Sigmoid colon (tissue), 7 donors: ENCODE results near the gene GABRD. TPM values are rescaled to one million over a fixed set of nuclear protein-coding genes. Genes with fewer than 3 reads are reported as not detected.

Experiments
- polyA plus RNA-seq, 3 donors: library from polyadenylated mRNA; stranded (reverse); fragments of 200-250 nt; gene quantifications; one replicate each; pipeline ENCODE4 v1.2.3, GENCODE V29; 2013
- total RNA-seq, 4 donors: library from RNA; depleted of rRNA; stranded (reverse); fragments of >200 nt; gene quantifications; one replicate each; pipeline ENCODE4 v1.1.0, GENCODE V29; 2016
- donor health status: healthy with polysubstance abuse.
- donor health status: Bipolar disorder and iron deficiency.
- donor health status: healthy.

Gene GABRD
- total and polyA plus RNA-seq, 7 donors = 0.51 TPM; not detected in 6

Other genes starting within 250 kb of the GABRD start
- gene NADK, start 240.9 kb upstream of the GABRD start, total RNA-seq = 10 to 100 TPM; 34.9 to 66.7 (median 42.4) TPM
- 100 to 1,000 TPM in 2 of 3 donors, 10 to 100 TPM in 1; 72.7 to 121 (median 107) TPM for gene NADK, start 240.9 kb upstream of the GABRD start, polyA plus RNA-seq
- 100 to 1,000 TPM; 119 to 157 (median 145) TPM for gene GNB1, start 128.3 kb upstream of the GABRD start, total RNA-seq
- gene GNB1, start 128.3 kb upstream of the GABRD start, polyA plus RNA-seq = 100 to 1,000 TPM; 163 to 197 (median 193) TPM
- gene CALML6, start 104.1 kb upstream of the GABRD start, total RNA-seq = under 1 TPM in 1 of 4 donors, not detected in 3; 0.36 TPM
- under 1 TPM in 1 of 3 donors, not detected in 2; 0.36 TPM for gene CALML6, start 104.1 kb upstream of the GABRD start, polyA plus RNA-seq
- gene TMEM52, start 100.1 kb upstream of the GABRD start, total RNA-seq = 1 to 10 TPM in 2 of 4 donors, not detected in 2; 1.1 to 3.5 TPM
- 1 to 10 TPM; 1.2 to 5.5 (median 2.1) TPM for gene TMEM52, start 100.1 kb upstream of the GABRD start, polyA plus RNA-seq
- under 1 TPM in 1 of 4 donors, not detected in 3; 0.27 TPM for gene CFAP74, start 15.6 kb upstream of the GABRD start, total RNA-seq
- under 1 TPM in 1 of 3 donors, not detected in 2; 0.03 TPM for gene CFAP74, start 15.6 kb upstream of the GABRD start, polyA plus RNA-seq
- gene PRKCZ, start 31.1 kb downstream of the GABRD start, total RNA-seq = 1 to 10 TPM; 1.4 to 4.8 (median 3.7) TPM
- gene PRKCZ, start 31.1 kb downstream of the GABRD start, polyA plus RNA-seq = 10 to 100 TPM; 37.7 to 52.9 (median 37.8) TPM
- 10 to 100 TPM; 33.8 to 49.5 (median 39.6) TPM for gene FAAP20, start 175.4 kb downstream of the GABRD start, total RNA-seq
- gene FAAP20, start 175.4 kb downstream of the GABRD start, polyA plus RNA-seq = 10 to 100 TPM; 28.4 to 58.0 (median 56.5) TPM
- gene SKI, start 209.0 kb downstream of the GABRD start, total RNA-seq = 10 to 100 TPM; 18.9 to 50.4 (median 26.9) TPM
- 10 to 100 TPM in 1 of 3 donors, 1 to 10 TPM in 2; 5.8 to 20.0 (median 6.6) TPM for gene SKI, start 209.0 kb downstream of the GABRD start, polyA plus RNA-seq